ENCODE measurements around the gene CDC20. TPM values are rescaled to one million over a fixed set of nuclear protein-coding genes. Genes with fewer than 3 reads are reported as not detected.

The CDC20 gene
- total RNA-seq, 1 donor from 2014 or later: 24.3 TPM

DNA sequence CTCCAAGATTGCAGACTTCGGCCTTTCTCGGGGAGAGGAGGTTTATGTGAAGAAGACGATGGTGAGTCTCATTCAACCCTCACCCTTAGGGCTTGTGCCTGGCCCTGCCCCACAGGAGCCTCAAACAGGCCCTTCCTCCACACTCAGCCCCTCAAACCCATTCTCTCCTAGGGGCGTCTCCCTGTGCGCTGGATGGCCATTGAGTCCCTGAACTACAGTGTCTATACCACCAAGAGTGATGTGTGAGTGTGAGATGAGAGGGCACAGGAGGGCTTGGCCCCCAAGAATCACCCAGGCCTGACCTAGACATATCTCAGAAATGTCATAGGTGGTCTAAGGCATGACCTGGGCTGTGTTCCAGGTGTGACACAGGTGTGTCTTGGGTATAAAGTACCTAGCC is 39.5 kb upstream of the CDC20 start:
- H3K27me3 Mint-ChIP-seq (ENCODE audit: unreplicated experiment): peaks cover 29% of the 10 kb centered on the region
- H3K4me3 Mint-ChIP-seq (ENCODE audit: unreplicated experiment): peak overlapping the region; percentile 26
- H3K36me3 Mint-ChIP-seq (ENCODE audit: low read depth, unreplicated experiment): peaks cover 80% of the 10 kb centered on the region
- peaks cover 3% of the 10 kb centered on the region for H3K9me3 Mint-ChIP-seq (ENCODE audit: unreplicated experiment)
- H3K27ac Mint-ChIP-seq (ENCODE audit: unreplicated experiment): no peak overlapping the region
- peaks cover 15% of the 10 kb centered on the region for H3K4me1 Mint-ChIP-seq (ENCODE audit: unreplicated experiment)
- TF ChIP-seq, protein P1, sequence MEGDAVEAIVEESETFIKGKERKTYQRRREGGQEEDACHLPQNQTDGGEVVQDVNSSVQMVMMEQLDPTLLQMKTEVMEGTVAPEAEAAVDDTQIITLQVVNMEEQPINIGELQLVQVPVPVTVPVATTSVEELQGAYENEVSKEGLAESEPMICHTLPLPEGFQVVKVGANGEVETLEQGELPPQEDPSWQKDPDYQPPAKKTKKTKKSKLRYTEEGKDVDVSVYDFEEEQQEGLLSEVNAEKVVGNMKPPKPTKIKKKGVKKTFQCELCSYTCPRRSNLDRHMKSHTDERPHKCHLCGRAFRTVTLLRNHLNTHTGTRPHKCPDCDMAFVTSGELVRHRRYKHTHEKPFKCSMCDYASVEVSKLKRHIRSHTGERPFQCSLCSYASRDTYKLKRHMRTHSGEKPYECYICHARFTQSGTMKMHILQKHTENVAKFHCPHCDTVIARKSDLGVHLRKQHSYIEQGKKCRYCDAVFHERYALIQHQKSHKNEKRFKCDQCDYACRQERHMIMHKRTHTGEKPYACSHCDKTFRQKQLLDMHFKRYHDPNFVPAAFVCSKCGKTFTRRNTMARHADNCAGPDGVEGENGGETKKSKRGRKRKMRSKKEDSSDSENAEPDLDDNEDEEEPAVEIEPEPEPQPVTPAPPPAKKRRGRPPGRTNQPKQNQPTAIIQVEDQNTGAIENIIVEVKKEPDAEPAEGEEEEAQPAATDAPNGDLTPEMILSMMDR (IDR thresholded peaks at IDR 0.05; ENCODE audit: unreplicated experiment): no peak
- no peak for DNase-seq (ENCODE audit: low spot score)

DNA sequence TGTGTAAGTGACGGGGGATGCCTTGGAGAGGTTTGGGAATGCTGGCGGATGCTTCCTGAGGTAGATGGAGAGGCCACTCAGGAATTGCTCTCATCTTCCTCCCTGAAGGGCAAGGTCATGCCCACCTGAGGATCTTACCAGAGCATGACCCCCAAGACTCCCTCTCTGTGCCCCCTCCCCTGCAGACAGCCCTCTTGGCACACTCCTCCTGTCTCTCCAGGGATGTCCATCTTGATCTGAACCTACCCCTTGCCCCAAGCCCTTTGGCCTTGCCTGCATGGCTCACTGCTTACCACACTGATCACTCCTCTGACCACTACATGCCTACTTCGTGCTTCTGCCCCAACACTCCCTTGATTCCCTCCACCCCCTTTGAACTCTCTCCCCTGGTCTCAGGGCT is 39.0 kb upstream of the CDC20 start:
- Mint-ChIP-seq H3K4me1 (ENCODE audit: unreplicated experiment) (peaks cover 19% of the 10 kb centered on the region), H3K27me3 (ENCODE audit: unreplicated experiment) (peaks cover 34% of the 10 kb centered on the region), H3K36me3 (ENCODE audit: low read depth, unreplicated experiment) (peaks cover 85% of the 10 kb centered on the region), H3K27ac (ENCODE audit: unreplicated experiment) (peak overlapping the region; percentile 52), H3K9me3 (ENCODE audit: unreplicated experiment) (peaks cover 7% of the 10 kb centered on the region), H3K4me3 (ENCODE audit: unreplicated experiment) (peak overlapping the region; percentile 26)
- TF ChIP-seq, protein P1 (IDR thresholded peaks at IDR 0.05; ENCODE audit: unreplicated experiment): no peak
- DNase-seq (ENCODE audit: low spot score): no peak

GRCh38 chr1:43321331-43321891 is 37.4 kb upstream of the CDC20 start:
- peaks cover 21% of the 10 kb centered on the region for H3K4me1 Mint-ChIP-seq (ENCODE audit: unreplicated experiment)
- H3K27ac Mint-ChIP-seq (ENCODE audit: unreplicated experiment): no peak overlapping the region
- H3K9me3 Mint-ChIP-seq (ENCODE audit: unreplicated experiment): peaks cover 8% of the 10 kb centered on the region
- TF ChIP-seq, protein P1 (IDR thresholded peaks at IDR 0.05; ENCODE audit: unreplicated experiment): no peak
- peaks cover 30% of the 10 kb centered on the region for H3K27me3 Mint-ChIP-seq (ENCODE audit: unreplicated experiment)
- no peak for DNase-seq (ENCODE audit: low spot score)
- peaks cover 82% of the 10 kb centered on the region for H3K36me3 Mint-ChIP-seq (ENCODE audit: low read depth, unreplicated experiment)
- H3K4me3 Mint-ChIP-seq (ENCODE audit: unreplicated experiment): peak overlapping the region; percentile 76

GRCh38 chr1:43322506-43322905 is 36.3 kb upstream of the CDC20 start:
- Mint-ChIP-seq H3K4me1 (ENCODE audit: unreplicated experiment) (peaks cover 19% of the 10 kb centered on the region), H3K36me3 (ENCODE audit: low read depth, unreplicated experiment) (peaks cover 79% of the 10 kb centered on the region), H3K27ac (ENCODE audit: unreplicated experiment) (no peak overlapping the region), H3K4me3 (ENCODE audit: unreplicated experiment) (peak overlapping the region; percentile 65), H3K27me3 (ENCODE audit: unreplicated experiment) (peaks cover 24% of the 10 kb centered on the region), H3K9me3 (ENCODE audit: unreplicated experiment) (peaks cover 8% of the 10 kb centered on the region)
- TF ChIP-seq, protein P1 (IDR thresholded peaks at IDR 0.05; ENCODE audit: unreplicated experiment): no peak
- no peak for DNase-seq (ENCODE audit: low spot score)

DNA sequence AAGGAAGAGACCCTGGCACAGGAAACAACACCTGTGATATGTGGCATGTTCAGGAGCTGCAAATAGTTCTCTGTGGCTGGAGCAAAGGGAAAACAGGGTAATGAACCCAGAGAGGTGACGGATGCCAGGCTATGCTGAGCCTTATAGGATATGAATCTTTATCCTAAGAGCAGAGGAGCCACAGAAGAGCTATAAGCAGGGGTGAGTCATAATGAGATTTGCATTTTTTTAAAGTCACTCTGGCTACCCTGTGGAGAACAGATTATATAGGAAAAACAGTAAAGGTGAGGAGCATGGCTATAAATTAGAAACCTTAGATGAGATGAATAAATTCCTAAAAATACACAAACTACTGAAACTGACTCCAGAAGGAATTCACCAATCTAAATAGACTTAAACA is 34.0 kb upstream of the CDC20 start:
- Mint-ChIP-seq H3K4me3 (ENCODE audit: unreplicated experiment) (peak overlapping the region; percentile 26), H3K9me3 (ENCODE audit: unreplicated experiment) (peaks cover 8% of the 10 kb centered on the region)
- TF ChIP-seq, protein P1 (IDR thresholded peaks at IDR 0.05; ENCODE audit: unreplicated experiment): no peak

More for the DNA sequence above, 34.0 kb upstream of the CDC20 start:
- no peak for DNase-seq (ENCODE audit: low spot score)
- Mint-ChIP-seq H3K27me3 (ENCODE audit: unreplicated experiment) (peaks cover 18% of the 10 kb centered on the region), H3K36me3 (ENCODE audit: low read depth, unreplicated experiment) (peaks cover 71% of the 10 kb centered on the region), H3K27ac (ENCODE audit: unreplicated experiment) (peak overlapping the region; percentile 68), H3K4me1 (ENCODE audit: unreplicated experiment) (peaks cover 21% of the 10 kb centered on the region)

All from endothelial cell (in vitro differentiated cells).